ENCODE measurements around the gene POLA2.

The POLA2 gene

DNA sequence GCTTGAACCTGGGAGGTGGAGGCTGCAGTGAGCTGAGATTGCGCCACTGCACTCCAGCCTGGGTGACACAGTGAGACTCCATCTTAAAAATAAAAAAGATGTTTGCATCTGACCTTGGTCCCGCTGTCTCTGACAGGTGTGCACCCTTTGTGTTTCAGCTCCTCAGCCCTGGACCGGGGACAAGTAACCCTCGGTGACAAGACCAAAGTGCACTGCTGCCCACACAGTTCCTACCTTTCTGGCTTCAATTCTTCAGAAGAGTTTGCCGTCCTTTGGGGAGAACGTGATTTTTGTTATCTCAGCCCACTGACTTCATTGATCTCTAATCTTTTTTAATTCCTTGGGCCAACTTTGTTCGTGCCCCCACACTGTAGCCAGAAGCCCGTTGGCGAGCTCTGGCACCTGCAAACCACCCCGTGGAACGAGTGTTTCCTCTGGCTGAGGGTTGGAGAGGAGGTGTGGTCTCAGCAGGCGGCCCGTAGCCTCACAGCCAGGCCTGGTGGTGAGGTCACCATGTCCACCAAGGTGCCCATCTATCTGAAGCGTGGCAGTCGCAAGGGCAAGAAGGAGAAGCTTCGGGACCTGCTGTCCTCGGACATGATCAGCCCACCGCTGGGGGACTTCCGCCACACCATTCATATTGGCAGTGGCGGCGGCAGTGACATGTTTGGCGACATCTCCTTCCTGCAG, 58.8 kb downstream of the POLA2 start:
- Mint-ChIP-seq H3K4me3 (peak overlapping the region in 1 of 3 experiments; percentile 34), H3K27me3 (ENCODE audit: low read depth) (peaks cover 6% of the 10 kb centered on the region), H3K9me3 (no peaks in the 10 kb centered on the region), H3K4me1 (peaks cover 27% of the 10 kb centered on the region), H3K27ac (no peak overlapping the region), H3K36me3 (ENCODE audit: low read depth) (peaks cover 18% of the 10 kb centered on the region)
- TF ChIP-seq CTCF (IDR thresholded peaks at IDR 0.05; ENCODE audit: unreplicated experiment in 3 of 3): no peak

- TF ChIP-seq CTCF (IDR thresholded peaks at IDR 0.05; ENCODE audit: unreplicated experiment in 3 of 3): no peak
- Mint-ChIP-seq H3K27ac (no peak overlapping the region), H3K9me3 (no peaks in the 10 kb centered on the region), H3K4me1 (peaks cover 21% of the 10 kb centered on the region), H3K36me3 (ENCODE audit: low read depth) (peaks cover 18% of the 10 kb centered on the region), H3K4me3 (no peak overlapping the region), H3K27me3 (ENCODE audit: low read depth) (peaks cover 3% of the 10 kb centered on the region)
Measured at GRCh38 chr11:65321076-65321475, 59.3 kb downstream of the POLA2 start.

GRCh38 chr11:65321828-65322485, 60.2 kb downstream of the POLA2 start:
- Mint-ChIP-seq H3K36me3 (ENCODE audit: low read depth) (peaks cover 18% of the 10 kb centered on the region), H3K4me3 (no peak overlapping the region), H3K27me3 (ENCODE audit: low read depth) (peaks cover 3% of the 10 kb centered on the region), H3K9me3 (no peaks in the 10 kb centered on the region), H3K27ac (peak overlapping the region in 1 of 3 experiments; percentile 4), H3K4me1 (peaks cover 13% of the 10 kb centered on the region)
- TF ChIP-seq CTCF (IDR thresholded peaks at IDR 0.05; ENCODE audit: unreplicated experiment in 3 of 3): no peak

GRCh38 chr11:65323813-65324212, 62.1 kb downstream of the POLA2 start:
- TF ChIP-seq CTCF (IDR thresholded peaks at IDR 0.05; ENCODE audit: unreplicated experiment in 3 of 3): no peak
- Mint-ChIP-seq H3K4me1 (peaks cover 6% of the 10 kb centered on the region), H3K27me3 (ENCODE audit: low read depth) (peaks cover 3% of the 10 kb centered on the region), H3K27ac (peak overlapping the region in 1 of 3 experiments; percentile 15), H3K9me3 (no peaks in the 10 kb centered on the region), H3K36me3 (ENCODE audit: low read depth) (peaks cover 18% of the 10 kb centered on the region), H3K4me3 (no peak overlapping the region)

DNA sequence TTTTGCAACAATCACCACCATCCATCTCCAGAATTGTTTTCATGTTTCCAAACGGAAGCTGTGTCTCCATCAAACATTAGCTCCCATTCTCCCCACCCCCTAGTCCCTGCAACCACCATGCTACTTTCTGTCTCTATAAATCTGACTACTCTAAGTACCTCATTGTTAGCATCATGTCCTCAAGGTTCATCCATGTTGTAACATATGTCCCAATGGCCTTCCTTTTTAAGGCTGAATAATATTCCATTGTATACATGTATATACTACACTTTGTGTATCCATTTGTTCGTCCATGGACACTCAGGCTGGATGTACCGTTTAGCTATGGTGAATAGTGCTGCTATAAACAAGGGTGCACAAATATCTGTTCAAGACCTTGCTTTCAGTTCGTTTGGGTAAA, 63.7 kb downstream of the POLA2 start:
- TF ChIP-seq CTCF (IDR thresholded peaks at IDR 0.05; ENCODE audit: unreplicated experiment in 3 of 3): no peak
- Mint-ChIP-seq H3K4me3 (no peak overlapping the region), H3K36me3 (ENCODE audit: low read depth) (peaks cover 17% of the 10 kb centered on the region), H3K4me1 (peaks cover 13% of the 10 kb centered on the region), H3K27me3 (ENCODE audit: low read depth) (peaks cover 6% of the 10 kb centered on the region), H3K9me3 (no peaks in the 10 kb centered on the region), H3K27ac (no peak overlapping the region)

DNA sequence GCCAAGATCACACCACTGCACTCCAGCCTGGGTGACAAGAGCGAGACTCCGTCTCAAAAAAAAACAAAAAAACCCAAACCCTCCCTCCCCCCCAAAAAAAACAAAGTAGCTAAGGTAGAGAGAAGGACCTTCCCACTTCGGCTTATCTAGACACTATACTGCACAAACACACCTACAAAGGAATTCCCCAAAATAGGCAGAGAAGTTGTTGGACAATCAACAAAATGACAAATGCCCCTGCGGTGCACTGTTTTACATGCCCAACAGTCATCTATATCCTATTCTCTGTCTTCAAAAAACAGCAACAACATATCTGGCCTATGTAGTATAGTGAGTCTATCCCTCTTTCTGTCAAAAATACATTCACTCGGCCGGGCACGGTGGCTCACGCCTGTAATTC, 65.3 kb downstream of the POLA2 start:
- Mint-ChIP-seq H3K4me3 (no peak overlapping the region), H3K27me3 (ENCODE audit: low read depth) (peaks cover 6% of the 10 kb centered on the region), H3K4me1 (peaks cover 12% of the 10 kb centered on the region), H3K9me3 (no peaks in the 10 kb centered on the region), H3K36me3 (ENCODE audit: low read depth) (peaks cover 10% of the 10 kb centered on the region), H3K27ac (no peak overlapping the region)
- TF ChIP-seq CTCF (IDR thresholded peaks at IDR 0.05; ENCODE audit: unreplicated experiment in 3 of 3): no peak

Measured in nephron (organoid).